GM10847 (cell line): ENCODE measurements around the gene ZNF714.

Experiments used
- POLR2A ChIP-seq: IDR thresholded peaks from 2 replicates; pipeline ENCODE4 v1.6.1; 2011; ENCODE audit not compliant: insufficient read length; ENCODE audit errors: extremely low read depth

Gene ZNF714

DNA sequence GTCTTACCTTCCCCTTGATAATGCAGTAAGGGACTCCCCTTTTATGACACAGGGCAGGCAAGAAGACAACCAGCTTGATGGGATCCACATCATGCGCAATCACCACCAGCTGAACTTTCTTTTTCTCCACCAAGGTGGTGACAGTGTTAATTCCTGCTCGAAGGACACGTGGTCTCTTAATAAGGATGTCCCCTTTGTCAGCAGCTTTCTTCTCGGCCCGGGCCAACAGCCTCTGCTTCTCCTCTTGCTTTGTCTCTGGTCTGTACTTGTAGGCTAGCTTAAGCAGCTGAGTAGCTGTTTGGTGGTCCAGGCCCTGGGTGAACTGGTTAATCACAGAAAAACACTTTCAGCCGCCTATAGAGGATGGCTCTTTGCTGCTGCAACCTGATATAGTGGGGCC is 67.9 kb downstream of the ZNF714 start:
- TF ChIP-seq POLR2A = no peak

DNA sequence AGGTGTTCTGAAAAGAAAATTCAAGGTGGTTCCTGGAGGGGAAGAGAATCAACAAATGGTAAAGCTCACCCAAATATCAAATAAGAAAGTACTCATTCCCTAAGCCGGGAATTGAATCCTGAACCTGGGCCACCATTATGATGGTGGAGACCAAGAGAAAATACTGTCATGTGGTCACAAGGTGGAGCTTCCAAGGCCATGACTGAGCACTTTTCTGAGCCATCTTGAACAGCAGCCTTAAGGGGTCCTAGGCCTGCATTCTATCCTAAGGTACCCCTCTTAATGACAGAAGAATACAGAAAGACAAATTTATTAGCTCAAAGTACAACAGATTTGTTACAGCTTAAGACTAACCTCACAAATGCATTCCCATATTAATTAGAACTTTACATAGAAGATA is 69.5 kb downstream of the ZNF714 start:
- no peak for TF ChIP-seq POLR2A

- no peak for TF ChIP-seq POLR2A
These were observed 76.6 kb downstream of the ZNF714 start for GRCh38 chr19:21158523-21159135.

DNA sequence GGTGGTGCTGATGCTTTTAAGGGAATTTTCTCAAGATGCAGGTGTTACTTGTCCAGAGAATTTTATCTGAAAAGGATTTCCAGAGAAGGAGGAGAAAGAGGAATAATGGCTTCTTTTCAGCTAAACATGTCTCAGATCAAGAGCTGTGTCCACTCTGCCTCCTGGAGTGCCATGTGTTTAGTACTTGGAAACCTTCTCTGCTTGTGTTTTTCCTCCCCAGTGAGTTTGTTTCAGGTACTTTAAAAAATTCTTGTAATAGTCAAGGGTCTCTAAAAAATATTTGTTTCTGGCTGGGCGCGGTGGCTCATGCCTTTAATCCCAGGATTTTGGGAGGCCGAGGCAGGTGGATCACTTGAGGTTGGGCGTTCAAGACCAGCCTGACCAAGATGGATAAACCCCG is 82.5 kb downstream of the ZNF714 start:
- no peak for TF ChIP-seq POLR2A

DNA sequence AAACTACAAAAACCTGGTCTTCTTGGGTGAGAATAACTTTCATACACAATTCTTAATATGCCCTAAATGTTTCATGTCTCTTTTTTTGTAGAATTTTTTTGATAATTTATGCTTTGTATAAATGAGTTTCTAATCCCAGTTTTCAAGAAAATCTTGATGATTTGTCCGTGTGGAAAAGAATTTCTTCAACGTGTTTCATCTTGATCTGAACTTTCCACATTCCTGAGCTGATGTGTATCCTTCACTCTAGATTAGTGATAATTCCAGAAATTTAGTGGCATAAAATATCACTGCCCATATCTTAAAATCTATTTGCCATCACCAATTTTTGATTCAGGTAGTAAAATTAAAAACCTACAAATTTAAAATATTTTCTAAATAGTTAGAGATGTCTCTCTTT is 84.4 kb downstream of the ZNF714 start:
- no peak for TF ChIP-seq POLR2A
